CD4-positive, alpha-beta T cell treated with Interleukin-6 for 4 hours (primary cell): ENCODE measurements around the gene PPP2R5B.

Experiments
- DNase-seq: peaks from one replicate; pipeline ENCODE4 v3.0.0-alpha.2; 2020; ENCODE audit warnings: mixed read lengths

Gene PPP2R5B

DNA sequence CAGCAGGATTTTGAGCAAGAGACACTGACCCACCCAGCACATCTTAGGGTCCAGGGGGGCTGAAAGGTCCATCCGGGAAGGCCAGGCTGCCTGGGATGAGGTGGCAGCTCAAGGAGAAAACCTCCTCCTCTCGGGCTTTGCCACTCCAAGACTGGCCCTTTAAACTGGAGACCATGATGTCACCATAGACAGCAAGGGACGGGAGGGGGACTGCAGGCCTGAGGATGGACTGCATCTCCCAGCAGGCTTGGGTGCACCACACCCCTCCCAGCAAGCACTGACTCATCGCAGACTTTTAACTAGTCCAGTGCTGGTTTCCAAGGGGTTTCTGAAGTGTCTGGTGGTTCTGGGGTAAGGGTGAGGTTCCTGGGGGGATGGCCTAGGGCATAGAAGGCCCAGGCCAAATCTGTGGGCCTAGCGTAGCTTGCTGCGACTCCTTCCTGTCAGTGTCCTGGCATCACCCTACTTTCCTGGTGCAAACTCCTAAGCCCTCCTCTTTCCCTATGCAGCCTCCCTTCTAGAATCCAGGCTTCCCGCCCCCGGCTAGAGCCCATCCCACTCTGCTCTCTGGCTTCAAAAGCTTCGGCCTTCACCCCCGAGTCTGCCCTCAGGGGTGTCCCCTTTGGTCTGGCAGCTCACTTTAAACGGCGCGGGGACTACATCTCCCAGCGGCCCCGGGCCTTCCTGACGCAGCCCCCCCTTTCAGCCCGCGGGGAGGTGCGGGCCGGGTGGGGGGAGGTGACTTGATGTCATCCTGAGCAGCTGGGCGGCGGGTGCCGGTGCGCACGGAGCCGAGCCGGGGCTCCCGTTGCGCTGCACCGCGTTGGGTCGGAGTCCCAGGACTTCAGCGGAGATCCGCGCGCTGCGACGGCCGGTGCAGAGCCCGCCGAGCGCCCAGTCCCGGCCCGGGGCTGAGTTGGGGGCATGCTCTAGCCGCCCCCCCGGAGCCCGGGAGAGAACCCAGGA, at the start of gene PPP2R5B:
Gene PPP2R5B, plus strand, starts transcription at position 746 of the 966 bp plus-strand sequence. CDS start 1,046 bp downstream, outside the sequence.
- DNase-seq: peak; percentile 93

DNA sequence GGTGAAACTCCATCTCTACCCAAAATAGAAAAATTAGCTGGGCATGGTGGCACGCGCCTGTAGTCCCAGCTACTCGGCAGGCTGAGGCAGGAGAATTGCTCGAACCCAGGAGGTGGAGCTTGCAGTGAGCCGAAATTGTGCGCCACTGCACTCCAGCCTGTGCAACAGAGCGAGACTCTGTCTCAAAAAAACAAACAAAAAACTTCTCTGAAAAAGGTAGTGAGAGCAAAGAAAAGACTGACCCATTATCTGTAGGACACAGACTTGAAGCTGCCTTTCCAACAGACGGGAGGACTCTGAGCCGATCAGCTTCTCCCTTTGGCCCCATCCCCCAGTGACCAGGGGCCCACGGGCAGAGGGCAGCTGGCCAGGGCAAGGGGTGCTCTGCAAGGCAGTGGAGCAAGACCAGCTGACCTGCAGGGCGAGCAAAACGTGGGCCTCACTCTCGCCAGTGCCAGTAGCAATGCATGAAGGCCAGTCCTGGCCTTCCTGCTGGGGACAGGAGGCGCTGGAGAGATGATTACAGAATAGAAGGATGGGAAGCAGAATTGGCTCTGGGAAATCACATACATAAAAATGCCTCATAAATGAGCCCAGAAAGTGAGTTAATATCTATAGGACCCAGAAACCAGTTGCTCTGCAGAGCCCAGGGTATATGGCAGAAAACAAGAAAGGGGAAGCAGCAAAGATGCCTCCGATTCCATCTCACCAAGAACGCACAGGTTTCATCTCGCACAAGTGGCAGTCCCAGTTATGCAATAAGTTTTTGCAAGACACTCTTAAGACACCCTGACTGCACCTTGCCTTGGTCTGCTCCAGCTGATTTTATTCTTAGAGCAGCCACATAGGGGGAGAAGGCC, 48.9 kb upstream of the PPP2R5B start:
- DNase-seq: no peak

DNA sequence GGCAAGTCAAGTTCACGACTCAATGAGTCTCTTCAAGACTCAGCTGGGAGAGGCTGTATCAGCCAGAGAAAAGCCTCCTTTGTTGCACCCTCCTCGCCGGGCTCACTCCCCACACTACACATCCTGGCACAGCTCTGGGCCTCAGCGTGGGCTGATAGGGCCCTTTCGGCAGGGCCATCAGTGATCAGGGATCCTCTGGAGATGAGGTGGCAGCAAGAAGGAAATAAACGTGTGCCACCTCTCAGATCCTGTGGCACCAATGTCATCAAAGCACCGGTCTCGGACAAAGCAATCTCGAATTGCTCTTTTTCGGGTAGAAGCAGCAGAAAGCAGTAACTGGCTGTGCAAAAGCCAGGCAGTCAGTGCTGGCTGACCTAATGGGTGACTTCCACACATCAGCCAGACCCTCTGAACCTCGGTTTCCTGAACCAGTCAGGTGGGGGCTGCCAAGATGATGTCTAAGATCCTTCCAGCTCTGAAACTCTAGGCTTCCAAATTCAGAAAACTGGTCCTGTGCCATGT, 48.2 kb upstream of the PPP2R5B start:
- peak; percentile 55 for DNase-seq

DNA sequence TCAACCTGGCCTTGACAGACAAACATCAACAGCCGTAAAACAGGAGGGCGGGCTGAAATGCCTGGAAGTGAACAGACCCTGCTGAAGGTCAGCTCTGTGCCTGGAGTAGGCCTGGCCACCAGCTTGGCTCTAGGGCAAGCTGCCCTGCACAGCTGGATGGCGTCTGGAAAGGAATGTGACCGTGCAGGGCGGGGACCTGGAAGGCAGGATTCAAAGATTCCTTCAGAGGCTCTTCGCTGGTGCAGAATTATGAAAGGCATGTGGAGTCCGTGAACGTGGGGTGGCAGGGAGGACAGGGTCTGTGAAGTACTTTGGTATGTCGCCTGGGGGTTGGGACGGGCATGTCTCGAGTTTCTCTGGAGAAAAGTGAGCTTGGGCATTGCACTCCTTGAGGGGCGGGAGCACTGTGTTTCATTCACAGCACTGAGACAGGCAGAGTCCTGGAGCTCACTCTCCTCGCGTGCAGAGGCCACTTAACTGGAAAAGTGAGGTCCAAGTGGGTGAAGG, 47.6 kb upstream of the PPP2R5B start:
- peak; percentile 37 for DNase-seq

DNA sequence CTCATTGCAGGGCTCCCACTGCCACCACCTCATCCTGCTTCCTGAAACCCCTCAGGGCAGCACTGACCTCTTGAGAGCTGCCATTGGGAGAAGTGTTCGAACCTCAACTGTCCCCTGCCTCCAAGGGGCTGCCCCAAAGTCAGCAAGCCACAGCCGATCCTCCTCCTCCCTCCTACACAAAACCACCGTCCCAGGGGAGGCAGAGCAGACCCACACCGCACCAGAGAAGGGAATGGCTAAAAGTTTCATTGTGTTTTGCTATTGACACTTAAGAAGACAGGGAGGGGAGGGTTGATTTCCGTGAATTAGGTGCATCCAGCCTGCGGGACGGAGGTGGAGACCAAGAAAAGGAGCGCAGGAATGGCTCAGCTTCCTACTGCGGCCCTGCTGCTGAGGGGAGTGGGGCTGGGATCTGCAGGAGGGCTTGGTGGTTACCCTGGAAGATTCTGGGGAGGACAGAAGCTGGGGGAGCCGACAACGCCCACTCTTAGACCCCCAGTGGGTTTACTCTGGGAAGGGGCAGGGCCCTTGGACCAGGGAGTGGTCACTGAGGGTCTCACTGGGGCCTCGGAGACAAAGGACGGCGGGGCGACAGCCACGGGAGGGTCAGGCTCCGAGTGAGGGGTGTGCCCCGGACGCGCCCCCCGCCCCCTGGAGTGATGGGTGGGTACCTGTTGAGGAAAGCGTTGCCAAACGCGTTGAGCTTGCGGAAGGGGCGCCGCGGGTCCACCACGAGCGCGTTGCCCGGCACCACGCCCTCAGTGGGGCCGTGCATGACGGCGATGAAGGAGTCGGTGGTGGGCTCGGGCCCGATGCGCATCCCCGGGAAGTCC, 46.9 kb upstream of the PPP2R5B start:
- DNase-seq: no peak

DNA sequence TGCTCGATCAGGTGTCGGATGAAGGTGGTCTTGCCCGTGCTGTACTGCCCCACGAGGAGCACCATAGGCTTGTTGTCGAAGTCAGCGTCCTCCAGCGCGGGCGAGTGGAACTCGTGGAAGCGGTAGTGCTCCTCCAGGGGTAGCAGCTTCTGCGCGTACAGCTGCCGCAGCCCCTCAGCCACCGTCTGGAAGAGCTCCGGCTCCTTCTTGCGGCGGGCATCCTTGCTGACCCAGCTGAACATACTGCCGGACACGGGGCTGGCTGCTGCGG, 46.3 kb upstream of the PPP2R5B start:
- no peak for DNase-seq

DNA sequence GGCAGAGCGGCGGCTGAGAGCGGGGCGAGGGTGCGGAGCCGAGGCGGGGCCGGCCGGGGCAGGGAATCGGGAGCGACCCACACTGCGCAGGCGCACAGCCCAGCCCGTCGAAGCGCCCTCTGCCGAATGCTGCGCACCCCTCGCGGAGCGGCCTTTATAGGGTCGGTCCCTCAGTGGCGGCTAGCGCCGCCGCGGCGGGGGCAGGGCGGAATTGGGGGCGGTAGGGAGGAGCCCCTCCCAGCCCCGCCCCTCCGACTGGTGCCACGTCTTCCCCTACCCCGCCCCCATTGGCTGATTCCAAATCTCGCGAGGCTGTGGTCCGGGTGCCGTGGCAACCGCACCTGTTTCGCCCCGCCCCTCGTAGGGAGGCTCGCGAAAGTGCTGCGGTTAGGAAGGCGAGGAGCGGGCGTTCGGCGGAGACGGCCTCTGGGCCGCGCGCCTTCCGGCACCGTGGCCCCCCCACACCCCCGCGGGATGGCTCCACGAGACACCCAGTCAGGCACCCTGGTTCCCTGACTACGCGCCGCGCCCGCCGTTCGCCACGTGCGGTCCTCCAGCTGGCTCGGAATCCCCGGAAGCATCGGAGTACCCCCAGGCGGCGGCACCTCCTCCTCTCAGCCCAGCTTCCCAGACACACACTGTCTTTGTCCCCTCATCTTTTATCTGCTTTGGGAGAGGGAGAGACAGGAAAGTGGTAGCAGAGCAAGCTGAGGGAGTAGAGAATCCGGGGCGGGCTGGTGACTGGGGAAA, 45.8 kb upstream of the PPP2R5B start, which contains the start of gene EHD1:
Gene EHD1, minus strand, starts transcription at position 128 of the 750 bp plus-strand sequence. CDS start 157 bp downstream, outside the sequence.
- peak; percentile 100 for DNase-seq

DNA sequence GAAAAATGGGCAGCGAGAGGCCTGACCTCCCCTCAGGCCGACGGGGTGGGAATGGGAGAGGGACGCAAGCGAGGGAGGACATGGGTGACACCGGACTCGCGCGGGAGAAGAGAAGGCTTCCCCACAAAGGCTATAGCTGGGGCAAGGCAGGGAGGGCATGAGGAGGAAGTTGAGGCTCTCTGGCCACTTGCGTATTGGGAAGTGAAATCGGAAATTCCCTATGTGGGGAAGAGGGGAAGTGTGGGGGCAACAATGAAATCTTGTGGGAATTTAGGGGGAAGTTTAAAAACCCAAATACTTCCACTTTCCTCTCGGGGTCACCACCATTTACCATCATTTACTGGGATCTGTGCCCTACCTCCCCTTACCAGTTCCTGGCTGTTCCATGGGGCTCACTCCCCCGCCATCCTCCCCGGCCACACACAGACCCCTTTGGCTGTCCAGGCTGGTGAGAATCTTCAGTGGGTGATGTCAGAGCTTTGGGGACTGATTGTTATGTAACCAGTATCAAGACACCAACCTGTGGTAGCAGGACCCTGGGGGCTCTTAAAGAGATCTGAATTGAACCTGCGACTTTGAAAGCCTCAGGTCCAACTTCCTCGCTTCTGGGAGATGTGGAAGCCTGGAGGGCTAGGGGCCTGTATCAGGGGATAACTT, 45.1 kb upstream of the PPP2R5B start:
- DNase-seq: no peak

DNA sequence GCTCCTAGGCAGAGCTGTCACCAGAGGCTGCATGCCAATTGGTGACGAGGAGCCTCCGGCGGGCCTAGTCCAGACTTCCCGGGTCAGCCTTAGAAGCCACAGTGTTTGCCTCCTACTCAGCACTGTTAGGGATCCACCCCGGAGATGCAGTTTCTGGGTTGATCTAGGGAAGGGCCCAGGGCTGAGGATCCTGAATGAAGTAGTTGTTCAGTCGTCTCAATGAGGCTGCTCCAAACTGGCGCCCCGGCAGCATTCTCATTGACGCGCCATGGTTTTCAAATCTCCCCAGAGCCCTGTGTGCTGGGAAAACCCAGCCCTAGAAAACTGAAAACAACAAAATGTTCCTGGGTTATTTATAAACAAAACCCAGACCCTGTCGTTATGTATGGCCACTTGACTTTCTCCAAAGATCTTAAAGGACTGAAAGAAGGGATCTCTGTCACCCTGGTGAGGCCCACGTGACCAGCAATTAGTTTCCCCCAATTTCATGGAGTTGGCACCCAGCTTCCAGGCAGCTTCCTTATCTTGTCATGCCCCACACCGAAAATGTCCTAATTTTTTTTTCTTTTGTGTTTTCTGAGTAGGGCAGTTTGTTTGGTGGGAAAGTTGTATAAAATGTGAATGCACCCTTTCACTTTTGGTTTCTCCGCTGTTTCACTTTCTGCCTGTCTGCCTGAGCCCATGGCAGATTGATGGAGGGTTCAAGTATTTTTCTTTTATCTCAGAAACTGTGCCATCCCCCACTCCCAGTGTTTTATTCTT, 44.1 kb upstream of the PPP2R5B start:
- DNase-seq: peak; percentile 44

DNA sequence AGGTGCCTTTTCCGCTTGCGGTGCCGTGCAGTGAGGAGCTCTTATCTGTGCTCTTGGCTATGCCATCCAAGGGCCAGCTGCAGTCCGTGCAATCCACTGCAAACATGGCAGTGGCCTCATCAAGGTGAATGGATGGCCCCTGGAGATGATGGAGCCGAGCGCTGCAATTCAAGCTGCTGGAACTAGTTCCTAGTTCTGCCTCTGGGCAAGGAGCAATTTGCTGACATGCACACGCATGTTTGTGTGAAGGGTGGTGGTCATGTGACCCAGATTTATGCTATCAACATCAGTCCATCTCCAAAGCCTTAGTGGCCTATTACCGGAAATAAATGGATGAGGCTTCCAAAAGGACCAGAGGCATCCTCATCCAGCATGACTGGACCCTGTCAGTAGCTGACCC, 43.0 kb upstream of the PPP2R5B start:
- no peak for DNase-seq

DNA sequence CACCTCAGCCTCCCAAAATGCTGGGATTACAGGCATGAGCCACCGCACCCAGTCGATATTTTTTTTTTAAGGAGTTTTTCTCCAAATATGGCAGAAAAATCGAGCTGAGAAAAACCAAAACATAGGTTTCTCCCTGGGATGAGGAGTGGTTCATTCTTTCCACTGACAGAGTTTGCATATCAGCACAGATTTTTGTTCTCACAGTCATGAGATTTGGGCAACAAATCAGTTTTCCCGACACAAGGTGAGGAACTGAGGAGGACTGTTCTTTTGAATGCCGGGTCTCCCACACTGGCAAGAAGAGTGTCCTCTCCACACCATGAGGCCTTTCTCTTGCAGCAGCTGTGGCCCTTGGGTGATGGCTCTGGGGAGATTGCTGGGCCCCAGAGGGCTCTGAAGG, 42.2 kb upstream of the PPP2R5B start:
- no peak for DNase-seq

DNA sequence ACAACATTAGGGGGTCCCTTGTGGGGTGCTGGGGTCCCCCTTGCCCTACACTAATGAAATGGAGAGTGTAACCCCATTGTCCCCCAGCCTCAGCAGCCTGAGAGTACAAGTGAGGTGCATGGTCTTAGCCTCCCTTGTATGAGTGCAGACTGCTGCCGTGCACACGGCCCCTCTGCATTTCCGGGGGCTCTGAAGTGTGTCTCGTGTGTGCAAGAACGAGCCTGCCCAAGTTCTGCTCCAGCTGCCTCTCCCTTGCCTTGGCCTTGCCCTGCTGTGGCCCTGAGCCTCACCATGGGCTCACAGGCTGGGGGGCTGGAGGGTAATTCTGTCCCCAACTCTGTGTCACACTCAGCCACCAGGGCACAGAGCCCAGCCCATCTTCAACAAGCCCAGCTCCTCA, 40.9 kb upstream of the PPP2R5B start:
- no peak for DNase-seq

DNA sequence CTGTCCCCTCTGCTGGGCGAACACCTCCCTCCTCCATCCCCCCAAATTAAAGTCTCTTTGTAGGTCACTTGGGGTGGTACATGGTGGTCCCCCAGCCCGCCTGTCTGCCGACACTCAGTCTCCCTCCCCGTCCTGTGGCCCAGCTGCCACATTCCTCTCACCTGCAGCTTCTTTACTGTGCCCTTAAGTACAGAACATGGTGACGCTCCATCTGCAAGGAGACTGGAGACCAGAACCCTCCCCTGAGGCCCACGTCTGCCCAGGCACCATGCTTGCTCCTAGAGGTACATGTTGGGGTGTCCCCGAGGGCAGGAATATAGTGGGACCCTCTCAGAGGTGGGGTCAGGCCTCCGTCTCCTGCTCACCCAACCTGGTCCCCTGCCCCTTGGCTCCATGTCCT, 40.5 kb upstream of the PPP2R5B start:
- DNase-seq: no peak

DNA sequence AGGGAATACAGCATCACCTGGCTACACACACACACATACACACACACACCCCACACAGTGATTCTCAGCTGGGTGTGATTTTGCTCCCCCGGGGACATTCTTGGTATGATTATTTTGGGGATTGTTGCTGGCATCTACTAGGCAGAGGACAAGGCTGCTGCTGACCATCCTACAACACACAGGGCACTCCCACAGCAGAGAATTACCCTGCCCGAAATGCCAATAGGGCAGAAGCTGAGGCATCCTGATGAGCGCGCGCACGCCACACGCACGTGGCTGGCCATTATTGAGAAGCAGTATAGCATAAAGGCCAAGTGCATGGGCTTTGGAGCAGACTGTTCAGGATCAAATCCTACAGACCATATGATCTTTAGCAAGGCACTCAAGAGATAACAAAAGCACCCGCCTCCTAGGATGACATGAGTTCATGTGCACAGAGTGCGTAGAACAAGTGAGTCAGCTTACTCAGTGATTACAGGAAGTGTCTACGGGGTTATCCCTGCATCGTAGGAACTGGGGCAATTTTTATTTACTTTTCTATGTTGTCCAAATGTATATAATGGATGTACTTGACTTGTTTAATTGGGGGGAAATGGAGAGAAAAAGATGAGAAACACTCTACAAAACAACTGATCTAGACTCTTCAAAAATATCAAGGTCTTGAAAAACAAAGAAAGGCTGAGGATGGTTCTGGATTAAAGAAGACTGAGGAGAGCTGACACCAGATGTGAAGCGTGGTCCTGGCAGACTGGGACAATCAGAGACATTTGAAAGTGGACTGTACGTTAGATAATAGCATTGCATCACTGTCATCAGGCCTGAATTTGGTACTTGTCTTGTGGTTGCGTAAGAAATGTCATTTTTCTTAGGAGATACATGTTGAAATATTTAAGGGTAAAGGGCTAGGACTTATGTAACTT, 38.9 kb upstream of the PPP2R5B start:
- DNase-seq: peak; percentile 56

DNA sequence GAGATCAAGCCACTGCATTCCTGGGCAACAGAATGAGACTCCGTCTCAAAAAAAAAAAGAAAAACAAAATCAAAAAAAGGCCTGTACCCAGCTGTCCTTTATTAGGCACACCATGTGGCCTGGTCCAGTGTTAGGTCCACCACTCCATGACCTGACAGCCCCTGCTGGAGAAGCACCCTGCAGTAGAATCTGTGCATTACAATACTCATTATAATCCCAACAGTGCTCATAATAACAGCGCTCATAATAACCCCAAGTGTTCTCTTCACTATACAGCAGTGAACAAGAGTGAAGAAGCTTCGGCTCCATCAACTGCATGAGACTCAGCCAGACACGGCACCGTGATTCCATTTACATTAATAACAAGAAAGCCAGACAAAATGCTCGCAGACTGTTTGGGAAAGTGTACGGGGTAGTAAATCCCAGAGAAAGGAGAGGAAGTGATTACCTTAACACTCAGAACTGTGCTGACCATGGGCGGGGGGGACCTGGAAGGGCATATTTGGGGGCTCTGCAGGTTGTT, 37.2 kb upstream of the PPP2R5B start:
- no peak for DNase-seq

DNA sequence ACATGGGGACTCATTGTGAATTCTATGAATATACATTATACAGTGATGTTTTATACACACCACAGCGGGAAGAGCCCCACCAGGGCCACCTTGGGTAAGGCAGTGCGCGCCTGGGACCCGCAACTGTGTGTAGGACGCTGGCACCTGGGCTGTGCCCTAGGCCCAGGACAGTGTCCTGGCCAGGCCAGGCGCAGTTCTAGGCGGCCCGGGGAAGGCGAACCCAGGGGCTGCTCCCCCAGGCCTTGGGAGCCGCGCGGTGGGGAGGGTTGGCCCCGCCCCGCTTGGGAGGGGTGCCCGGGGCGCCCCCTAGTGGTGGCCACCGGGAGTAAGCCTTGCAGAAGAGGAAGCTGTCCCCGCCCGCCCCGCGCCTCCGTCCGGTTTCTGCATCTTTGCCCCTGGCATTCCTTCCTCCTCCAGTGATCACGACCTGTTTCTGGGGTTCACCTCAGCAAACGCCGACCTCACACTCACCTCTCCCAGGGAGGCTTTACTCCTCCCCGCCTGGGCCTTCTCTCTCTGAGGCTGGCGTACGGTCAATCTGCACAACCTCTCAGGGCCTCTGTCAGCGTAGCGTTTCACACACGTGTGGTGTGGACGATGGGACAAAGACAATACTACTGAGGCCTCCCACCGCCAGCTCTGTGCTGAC, 36.6 kb upstream of the PPP2R5B start:
- DNase-seq: peak; percentile 88

DNA sequence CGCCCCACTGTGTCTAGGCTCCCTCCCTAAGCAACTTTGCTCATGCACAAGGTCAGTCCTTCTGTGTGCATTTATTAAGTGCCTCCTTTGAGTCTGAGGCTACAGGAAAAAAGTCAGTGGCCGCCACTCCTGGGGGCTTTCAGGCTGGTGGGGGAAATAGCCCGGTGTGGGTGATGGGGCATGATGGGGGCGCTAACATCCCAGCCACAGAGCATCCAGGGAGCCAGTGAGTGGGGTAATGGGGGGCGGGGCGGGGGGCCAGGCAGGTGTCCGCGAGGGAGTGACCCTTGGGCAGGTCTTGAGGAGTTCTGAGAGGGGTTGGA, 36.1 kb upstream of the PPP2R5B start:
- no peak for DNase-seq

DNA sequence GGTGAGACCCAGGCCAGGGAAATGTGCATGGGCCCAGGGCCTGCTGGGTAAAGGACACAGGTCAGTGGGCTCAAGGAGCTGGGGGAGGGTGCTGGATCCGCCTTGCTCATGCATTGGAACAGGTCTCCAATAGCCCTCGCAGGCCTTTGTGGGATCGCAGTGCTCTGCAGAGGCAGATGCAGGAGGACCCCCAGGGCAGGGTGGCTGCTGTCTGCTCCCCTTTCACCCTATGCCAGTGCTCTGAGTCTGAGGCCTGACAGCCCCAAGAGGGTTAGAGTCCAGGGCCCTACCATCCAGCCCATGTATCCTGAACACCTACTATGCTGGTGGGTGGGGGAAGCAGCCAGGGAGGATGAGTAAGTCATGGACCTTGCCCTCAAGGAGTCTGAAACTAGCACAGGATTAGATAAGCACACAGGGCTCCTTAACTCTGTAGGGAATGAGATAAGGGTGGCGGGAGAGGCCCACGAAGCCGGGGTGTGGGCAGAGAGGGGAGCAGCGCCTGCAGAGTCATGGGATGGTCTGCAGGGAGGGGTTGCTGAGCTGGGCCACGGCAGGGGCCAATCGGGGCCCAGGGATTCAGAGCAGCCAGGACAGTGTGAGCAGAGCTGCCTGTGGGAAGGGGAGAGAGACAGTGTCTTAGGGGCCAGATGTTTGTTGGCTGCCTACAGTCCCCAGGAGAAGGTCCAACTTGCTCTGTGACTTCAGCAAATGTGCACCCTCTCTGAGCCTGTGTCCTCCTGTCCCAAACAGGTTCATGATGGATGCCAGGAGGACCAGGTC, 35.6 kb upstream of the PPP2R5B start:
- DNase-seq: no peak
